Neural cell (in vitro differentiated cells): Measurements from ENCODE around the gene NPAS3. TPM values are rescaled to one million over a fixed set of nuclear protein-coding genes. Genes with fewer than 3 reads are reported as not detected.

ENCODE experiments used
- H2AFZ ChIP-seq: fragments of 200-600, 300-800 bp; sonication (generic), shearing (Covaris generic); 2 replicates; pipeline ENCODE4 v1.6.0; 2014; ENCODE audit warnings: low read depth, mild to moderate bottlenecking, antibody characterized with exemption, low read length, moderate library complexity
- H3F3A ChIP-seq: fragments of 200-600 bp; shearing (Covaris generic); 2 replicates; pipeline ENCODE4 v1.6.1; 2016; ENCODE audit warnings: mild to moderate bottlenecking, moderate library complexity, mixed read lengths, antibody characterized with exemption, low read length; ENCODE audit not compliant: insufficient read depth, poor library complexity, severe bottlenecking
- H3K27ac ChIP-seq: fragments of 200-600, 300-800 bp; sonication (generic), shearing (Covaris generic); 2 replicates; pipeline ENCODE4 v1.5.1; 2014; ENCODE audit warnings: mild to moderate bottlenecking, low read length, moderate library complexity
- H3K27me3 ChIP-seq: fragments of 300-800, 200-600 bp; sonication (generic), shearing (Covaris generic); 2 replicates; pipeline ENCODE4 v1.6.0; 2014; ENCODE audit warnings: mild to moderate bottlenecking, low read depth, low read length, moderate library complexity; ENCODE audit not compliant: insufficient read depth
- H3K36me3 ChIP-seq: fragments of 300-800, 200-600 bp; sonication (generic), shearing (Covaris generic); 2 replicates; pipeline ENCODE4 v1.5.1; 2014; ENCODE audit warnings: mild to moderate bottlenecking, antibody characterized with exemption, low read length, moderate library complexity; ENCODE audit not compliant: insufficient read depth
- H3K4me2 ChIP-seq: fragments of 300-800, 200-600 bp; sonication (generic), shearing (Covaris generic); 2 replicates; pipeline ENCODE4 v1.6.0; 2014; ENCODE audit warnings: mild to moderate bottlenecking, low read length
- H3K4me3 ChIP-seq: fragments of 300-800, 200-600 bp; sonication (generic), shearing (Covaris generic); 2 replicates; pipeline ENCODE4 v1.5.1; 2014; ENCODE audit warnings: mild to moderate bottlenecking, low read length, moderate library complexity
- H3K79me2 ChIP-seq: fragments of 200-600 bp; shearing (Covaris generic); replicated peaks from 2 replicates; pipeline ENCODE4 v1.6.0; 2014; ENCODE audit warnings: mild to moderate bottlenecking, low read length, moderate library complexity; ENCODE audit not compliant: insufficient read depth
- H3K9ac ChIP-seq: fragments of 300-800, 200-600 bp; sonication (generic), shearing (Covaris generic); 2 replicates; pipeline ENCODE4 v1.6.1; 2016; ENCODE audit warnings: mild to moderate bottlenecking, low read length, mixed read lengths
- H3K9me2 ChIP-seq: fragments of 200-600 bp; shearing (Covaris generic); 2 replicates; pipeline ENCODE4 v1.6.1; 2016; ENCODE audit warnings: mild to moderate bottlenecking, low read length, mixed read lengths; ENCODE audit not compliant: insufficient read depth
- H3K9me3 ChIP-seq: fragments of 200-600, 300-800 bp; sonication (generic), shearing (Covaris generic); 2 replicates; pipeline ENCODE4 v1.6.1; 2016; ENCODE audit warnings: mild to moderate bottlenecking, mixed run types, low read length, moderate library complexity, mixed read lengths
- H4K20me1 ChIP-seq: fragments of 200-600 bp; shearing (Covaris generic); 2 replicates; pipeline ENCODE4 v1.6.1; 2016; ENCODE audit warnings: mild to moderate bottlenecking, mixed run types; ENCODE audit not compliant: insufficient read depth
- EP300 ChIP-seq: fragments of 450-650 bp; conservative IDR thresholded peaks from 2 replicates; pipeline ENCODE4 v1.6.1; 2014; ENCODE audit warnings: antibody characterized with exemption, mild to moderate bottlenecking, moderate library complexity; ENCODE audit not compliant: poor library complexity, severe bottlenecking
- EZH2 ChIP-seq: fragments of 200-600, 300-800 bp; shearing (Covaris generic), sonication (generic); IDR thresholded peaks from 2 replicates; pipeline ENCODE4 v1.6.1; 2014; ENCODE audit warnings: antibody characterized with exemption, low read length, borderline replicate concordance, mild to moderate bottlenecking; ENCODE audit not compliant: insufficient read depth, poor library complexity, severe bottlenecking
- MXI1 ChIP-seq: fragments of 450-650 bp; conservative IDR thresholded peaks from 2 replicates; pipeline ENCODE4 v1.6.1; 2014; ENCODE audit warnings: antibody characterized with exemption, mild to moderate bottlenecking; ENCODE audit not compliant: poor library complexity, severe bottlenecking
- POLR2AphosphoS5 ChIP-seq: IDR thresholded peaks from 2 replicates; pipeline ENCODE4 v1.6.1; 2012
- RAD21 ChIP-seq: fragments of 450-650 bp; conservative IDR thresholded peaks from 2 replicates; pipeline ENCODE4 v1.6.1; 2014; ENCODE audit warnings: antibody characterized with exemption, mild to moderate bottlenecking, moderate library complexity
- SMC3 ChIP-seq: fragments of 450-650 bp; conservative IDR thresholded peaks from 2 replicates; pipeline ENCODE4 v1.6.1; 2014; ENCODE audit warnings: antibody characterized with exemption, mild to moderate bottlenecking, moderate library complexity; ENCODE audit not compliant: poor library complexity
- TAF1 ChIP-seq: IDR thresholded peaks from 2 replicates; pipeline ENCODE4 v1.6.1; 2012; ENCODE audit warnings: low read depth
- polyA plus RNA-seq: library from polyadenylated mRNA; depleted of rRNA; stranded (reverse); fragments of >200 nt; gene quantifications from 2 replicates; pipeline ENCODE4 v1.2.3, GENCODE V29; 2014
- TF ChIP-seq, protein P1 (sequence below): IDR thresholded peaks from 2 replicates; pipeline ENCODE4 v1.6.1; 2012; ENCODE audit warnings: borderline replicate concordance
- TF ChIP-seq, protein P2 (sequence below): fragments of 450-650 bp; IDR thresholded peaks from 2 replicates; pipeline ENCODE4 v1.5.1; 2014; ENCODE audit warnings: antibody characterized with exemption, mild to moderate bottlenecking, moderate library complexity; ENCODE audit not compliant: poor library complexity, severe bottlenecking

NPAS3 gene
- polyA plus RNA-seq, 1 donor from 2014 or later, result 1.3 TPM

DNA sequence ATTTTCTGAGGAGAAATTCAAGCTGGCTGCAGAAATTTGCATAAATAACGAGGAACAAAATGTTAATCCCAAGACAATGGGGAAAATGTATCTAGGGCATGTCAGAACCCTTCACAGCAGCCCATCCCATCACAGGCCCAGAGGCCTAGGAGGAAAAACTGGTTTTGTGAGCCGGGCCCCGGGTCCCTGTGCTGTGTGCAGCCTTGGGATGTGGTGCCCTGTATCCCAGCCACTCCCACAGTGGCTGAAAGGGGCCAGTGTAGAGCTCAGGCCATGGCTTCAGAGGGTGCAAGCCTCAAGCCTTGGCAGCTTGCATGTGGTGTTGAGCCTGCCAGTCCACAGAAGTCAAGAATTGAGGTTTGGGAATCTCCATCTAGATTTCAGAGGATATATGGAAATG is 57.7 kb downstream of the NPAS3 start:
- Histone ChIP-seq H3K9ac (no peak overlapping the region), H2AFZ (no peak overlapping the region), H4K20me1 (no peaks in the 10 kb centered on the region), H3K36me3 (peaks cover 4% of the 10 kb centered on the region), H3K9me3 (no peaks in the 10 kb centered on the region), H3K27me3 (no peaks in the 10 kb centered on the region), H3F3A (no peaks in the 10 kb centered on the region), H3K27ac (no peak overlapping the region), H3K4me3 (no peak overlapping the region), H3K79me2 (no peaks in the 10 kb centered on the region), H3K9me2 (no peaks in the 10 kb centered on the region), H3K4me2 (no peak overlapping the region)
- TF ChIP-seq EP300 (no peak), MXI1 (no peak), RAD21 (no peak), SMC3 (no peak), TAF1 (no peak), POLR2AphosphoS5 (no peak), EZH2 (no peak)
- TF ChIP-seq, protein P1, sequence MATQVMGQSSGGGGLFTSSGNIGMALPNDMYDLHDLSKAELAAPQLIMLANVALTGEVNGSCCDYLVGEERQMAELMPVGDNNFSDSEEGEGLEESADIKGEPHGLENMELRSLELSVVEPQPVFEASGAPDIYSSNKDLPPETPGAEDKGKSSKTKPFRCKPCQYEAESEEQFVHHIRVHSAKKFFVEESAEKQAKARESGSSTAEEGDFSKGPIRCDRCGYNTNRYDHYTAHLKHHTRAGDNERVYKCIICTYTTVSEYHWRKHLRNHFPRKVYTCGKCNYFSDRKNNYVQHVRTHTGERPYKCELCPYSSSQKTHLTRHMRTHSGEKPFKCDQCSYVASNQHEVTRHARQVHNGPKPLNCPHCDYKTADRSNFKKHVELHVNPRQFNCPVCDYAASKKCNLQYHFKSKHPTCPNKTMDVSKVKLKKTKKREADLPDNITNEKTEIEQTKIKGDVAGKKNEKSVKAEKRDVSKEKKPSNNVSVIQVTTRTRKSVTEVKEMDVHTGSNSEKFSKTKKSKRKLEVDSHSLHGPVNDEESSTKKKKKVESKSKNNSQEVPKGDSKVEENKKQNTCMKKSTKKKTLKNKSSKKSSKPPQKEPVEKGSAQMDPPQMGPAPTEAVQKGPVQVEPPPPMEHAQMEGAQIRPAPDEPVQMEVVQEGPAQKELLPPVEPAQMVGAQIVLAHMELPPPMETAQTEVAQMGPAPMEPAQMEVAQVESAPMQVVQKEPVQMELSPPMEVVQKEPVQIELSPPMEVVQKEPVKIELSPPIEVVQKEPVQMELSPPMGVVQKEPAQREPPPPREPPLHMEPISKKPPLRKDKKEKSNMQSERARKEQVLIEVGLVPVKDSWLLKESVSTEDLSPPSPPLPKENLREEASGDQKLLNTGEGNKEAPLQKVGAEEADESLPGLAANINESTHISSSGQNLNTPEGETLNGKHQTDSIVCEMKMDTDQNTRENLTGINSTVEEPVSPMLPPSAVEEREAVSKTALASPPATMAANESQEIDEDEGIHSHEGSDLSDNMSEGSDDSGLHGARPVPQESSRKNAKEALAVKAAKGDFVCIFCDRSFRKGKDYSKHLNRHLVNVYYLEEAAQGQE, result no peak
- TF ChIP-seq, protein P2, sequence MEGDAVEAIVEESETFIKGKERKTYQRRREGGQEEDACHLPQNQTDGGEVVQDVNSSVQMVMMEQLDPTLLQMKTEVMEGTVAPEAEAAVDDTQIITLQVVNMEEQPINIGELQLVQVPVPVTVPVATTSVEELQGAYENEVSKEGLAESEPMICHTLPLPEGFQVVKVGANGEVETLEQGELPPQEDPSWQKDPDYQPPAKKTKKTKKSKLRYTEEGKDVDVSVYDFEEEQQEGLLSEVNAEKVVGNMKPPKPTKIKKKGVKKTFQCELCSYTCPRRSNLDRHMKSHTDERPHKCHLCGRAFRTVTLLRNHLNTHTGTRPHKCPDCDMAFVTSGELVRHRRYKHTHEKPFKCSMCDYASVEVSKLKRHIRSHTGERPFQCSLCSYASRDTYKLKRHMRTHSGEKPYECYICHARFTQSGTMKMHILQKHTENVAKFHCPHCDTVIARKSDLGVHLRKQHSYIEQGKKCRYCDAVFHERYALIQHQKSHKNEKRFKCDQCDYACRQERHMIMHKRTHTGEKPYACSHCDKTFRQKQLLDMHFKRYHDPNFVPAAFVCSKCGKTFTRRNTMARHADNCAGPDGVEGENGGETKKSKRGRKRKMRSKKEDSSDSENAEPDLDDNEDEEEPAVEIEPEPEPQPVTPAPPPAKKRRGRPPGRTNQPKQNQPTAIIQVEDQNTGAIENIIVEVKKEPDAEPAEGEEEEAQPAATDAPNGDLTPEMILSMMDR, result no peak

DNA sequence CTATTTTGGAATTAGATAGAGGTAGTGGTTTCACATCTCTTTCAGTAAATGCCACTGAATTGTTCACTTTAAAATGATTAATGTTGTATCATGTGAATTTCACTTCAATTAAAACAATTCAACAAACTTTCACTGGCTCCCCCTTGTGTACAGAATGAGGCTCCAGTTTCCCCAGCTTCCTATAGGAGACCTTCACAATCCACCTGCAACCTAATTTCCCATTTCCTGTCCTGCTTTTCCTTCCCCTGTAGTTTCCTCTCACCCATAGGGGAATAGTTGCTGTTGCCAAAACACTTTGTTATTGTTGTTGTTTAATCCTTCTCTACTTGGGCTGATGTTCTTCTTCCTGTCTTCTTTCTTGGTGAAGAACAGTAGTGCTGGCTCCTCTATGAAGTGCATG is 59.8 kb downstream of the NPAS3 start:
- H3K79me2 ChIP-seq, result no peaks in the 10 kb centered on the region
- no peak overlapping the region for H3K4me2 ChIP-seq
- H3K4me3 ChIP-seq, result no peak overlapping the region
- no peak for TF ChIP-seq SMC3
- no peak for TF ChIP-seq POLR2AphosphoS5
- TF ChIP-seq, protein P2, result no peak
- TF ChIP-seq MXI1, result no peak
- TF ChIP-seq EP300, result no peak
- TF ChIP-seq EZH2, result no peak
- H3K36me3 ChIP-seq, result peaks cover 4% of the 10 kb centered on the region
- no peaks in the 10 kb centered on the region for H3K9me2 ChIP-seq
- no peak overlapping the region for H2AFZ ChIP-seq
- no peaks in the 10 kb centered on the region for H4K20me1 ChIP-seq
- H3K9me3 ChIP-seq, result no peaks in the 10 kb centered on the region
- H3K27me3 ChIP-seq, result no peaks in the 10 kb centered on the region
- no peak overlapping the region for H3K27ac ChIP-seq
- H3K9ac ChIP-seq, result no peak overlapping the region
- H3F3A ChIP-seq, result no peaks in the 10 kb centered on the region
